K562 (cell line): ENCODE measurements around the gene PHF14.

Source experiments
- NFYB ChIP-seq: IDR thresholded peaks from 2 replicates; pipeline ENCODE4 v1.6.1; 2011; ENCODE audit warnings: mild to moderate bottlenecking, moderate library complexity; ENCODE audit not compliant: insufficient read length; ENCODE audit errors: extremely low read depth
- PCBP2 ChIP-seq: fragments of 200-400 bp; formaldehyde crosslinking; IDR thresholded peaks from 2 replicates; pipeline ENCODE4 v1.6.1; 2018; ENCODE audit warnings: low read length, low read depth, mild to moderate bottlenecking, moderate library complexity; ENCODE audit not compliant: poor library complexity, severe bottlenecking
- POLR2A ChIP-seq: fragments of 450-650 bp; conservative IDR thresholded peaks from 2 replicates; pipeline ENCODE4 v1.6.1; 2016
- SMARCA4 ChIP-seq: fragments of 450-650 bp; IDR thresholded peaks from 2 replicates; pipeline ENCODE4 v1.6.1; 2016
- SRF ChIP-seq, 2 experiments: fragments of 250-450, 450-650 bp in 1 of 2; sonication (Bioruptor Pico) in 1 of 2; sonication (generic) in 1 of 2; formaldehyde crosslinking; IDR thresholded peaks; 2 replicates each; pipeline versions ENCODE4 v1.5.0 to v1.5.1; 2020 to 2022; ENCODE audit warnings: mild to moderate bottlenecking in 1 of 2, missing genetic modification reagents in 1 of 2
- ZBTB8A ChIP-seq: fragments of 450-650 bp; IDR thresholded peaks from 2 replicates; pipeline ENCODE4 v1.6.1; 2018; ENCODE audit warnings: mild to moderate bottlenecking, moderate library complexity; ENCODE audit not compliant: partially characterized antibody
- ZNF274 ChIP-seq: IDR thresholded peaks from 2 replicates; pipeline ENCODE4 v1.6.1; 2011; ENCODE audit warnings: low read depth, mild to moderate bottlenecking, low read length, moderate library complexity, borderline replicate concordance
- TF ChIP-seq, protein P1 (sequence below), 3 experiments: IDR thresholded peaks in 2 of 3; conservative IDR thresholded peaks in 1 of 3; 2 replicates each; pipeline ENCODE4 v1.5.1; 2011 to 2012; ENCODE audit warnings: low read length in 3 of 3, mild to moderate bottlenecking in 3 of 3, control low read depth in 2 of 3, improper control_type of control experiment in 1 of 3, inconsistent platforms in 1 of 3, low read depth in 1 of 3, mixed read lengths in 1 of 3, moderate library complexity in 1 of 3; ENCODE audit not compliant: insufficient read depth in 2 of 3
- TF ChIP-seq, protein P2 (sequence below), 2 experiments: IDR thresholded peaks; 2 replicates each; pipeline ENCODE4 v1.6.1; 2012; ENCODE audit warnings: improper control_type of control experiment in 2 of 2, low read depth in 2 of 2, low read length in 2 of 2, borderline replicate concordance in 1 of 2
- TF ChIP-seq, protein P3 (sequence below): sonication (generic); formaldehyde crosslinking; IDR thresholded peaks from 2 replicates; pipeline ENCODE4 v1.9.0; 2022; ENCODE audit warnings: mild to moderate bottlenecking, missing genetic modification reagents
- TF ChIP-seq, protein P4 (sequence below): conservative IDR thresholded peaks from 2 replicates; pipeline ENCODE4 v1.6.1; 2011; ENCODE audit warnings: low read depth, mild to moderate bottlenecking, low read length; ENCODE audit not compliant: control insufficient read depth

DNA sequence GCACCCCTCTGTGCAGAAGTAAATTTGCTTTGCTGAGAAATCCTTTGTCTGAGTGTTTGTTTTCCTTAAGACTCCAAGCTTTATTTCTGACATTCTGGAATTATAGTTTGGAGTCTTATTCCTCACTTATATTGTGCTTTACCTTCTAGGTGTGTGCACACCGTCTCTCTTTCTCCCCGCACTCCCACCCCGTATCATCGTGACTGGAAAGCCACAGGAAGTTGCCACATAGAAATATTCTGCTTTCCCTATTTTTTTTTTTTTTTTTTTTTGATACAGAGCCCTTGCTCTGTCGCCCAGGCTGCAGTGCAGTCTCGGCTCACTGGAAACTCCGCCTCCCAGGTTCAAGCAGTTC, 109.5 kb downstream of the PHF14 start:
- TF ChIP-seq NFYB: no peak
- TF ChIP-seq SRF (CRISPR knock-in tag; IDR thresholded peaks at IDR 0.05): no peak
- TF ChIP-seq POLR2A: no peak
- TF ChIP-seq, protein P1, sequence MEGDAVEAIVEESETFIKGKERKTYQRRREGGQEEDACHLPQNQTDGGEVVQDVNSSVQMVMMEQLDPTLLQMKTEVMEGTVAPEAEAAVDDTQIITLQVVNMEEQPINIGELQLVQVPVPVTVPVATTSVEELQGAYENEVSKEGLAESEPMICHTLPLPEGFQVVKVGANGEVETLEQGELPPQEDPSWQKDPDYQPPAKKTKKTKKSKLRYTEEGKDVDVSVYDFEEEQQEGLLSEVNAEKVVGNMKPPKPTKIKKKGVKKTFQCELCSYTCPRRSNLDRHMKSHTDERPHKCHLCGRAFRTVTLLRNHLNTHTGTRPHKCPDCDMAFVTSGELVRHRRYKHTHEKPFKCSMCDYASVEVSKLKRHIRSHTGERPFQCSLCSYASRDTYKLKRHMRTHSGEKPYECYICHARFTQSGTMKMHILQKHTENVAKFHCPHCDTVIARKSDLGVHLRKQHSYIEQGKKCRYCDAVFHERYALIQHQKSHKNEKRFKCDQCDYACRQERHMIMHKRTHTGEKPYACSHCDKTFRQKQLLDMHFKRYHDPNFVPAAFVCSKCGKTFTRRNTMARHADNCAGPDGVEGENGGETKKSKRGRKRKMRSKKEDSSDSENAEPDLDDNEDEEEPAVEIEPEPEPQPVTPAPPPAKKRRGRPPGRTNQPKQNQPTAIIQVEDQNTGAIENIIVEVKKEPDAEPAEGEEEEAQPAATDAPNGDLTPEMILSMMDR (IDR thresholded peaks at IDR 0.05 in 2 of 3, conservative IDR thresholded peaks at IDR 0.05 in 1 of 3; ENCODE audit: insufficient read depth in 2 of 3, low read depth in 1 of 3, low read length in 3 of 3): no peak
- TF ChIP-seq ZBTB8A: no peak
- TF ChIP-seq, protein P2, sequence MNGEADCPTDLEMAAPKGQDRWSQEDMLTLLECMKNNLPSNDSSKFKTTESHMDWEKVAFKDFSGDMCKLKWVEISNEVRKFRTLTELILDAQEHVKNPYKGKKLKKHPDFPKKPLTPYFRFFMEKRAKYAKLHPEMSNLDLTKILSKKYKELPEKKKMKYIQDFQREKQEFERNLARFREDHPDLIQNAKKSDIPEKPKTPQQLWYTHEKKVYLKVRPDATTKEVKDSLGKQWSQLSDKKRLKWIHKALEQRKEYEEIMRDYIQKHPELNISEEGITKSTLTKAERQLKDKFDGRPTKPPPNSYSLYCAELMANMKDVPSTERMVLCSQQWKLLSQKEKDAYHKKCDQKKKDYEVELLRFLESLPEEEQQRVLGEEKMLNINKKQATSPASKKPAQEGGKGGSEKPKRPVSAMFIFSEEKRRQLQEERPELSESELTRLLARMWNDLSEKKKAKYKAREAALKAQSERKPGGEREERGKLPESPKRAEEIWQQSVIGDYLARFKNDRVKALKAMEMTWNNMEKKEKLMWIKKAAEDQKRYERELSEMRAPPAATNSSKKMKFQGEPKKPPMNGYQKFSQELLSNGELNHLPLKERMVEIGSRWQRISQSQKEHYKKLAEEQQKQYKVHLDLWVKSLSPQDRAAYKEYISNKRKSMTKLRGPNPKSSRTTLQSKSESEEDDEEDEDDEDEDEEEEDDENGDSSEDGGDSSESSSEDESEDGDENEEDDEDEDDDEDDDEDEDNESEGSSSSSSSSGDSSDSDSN (IDR thresholded peaks at IDR 0.05; ENCODE audit: borderline replicate concordance in 1 of 2, low read depth in 2 of 2, low read length in 2 of 2): no peak
- TF ChIP-seq ZNF274: no peak
- TF ChIP-seq SMARCA4: no peak
- no peak for TF ChIP-seq PCBP2
- TF ChIP-seq, protein P3, sequence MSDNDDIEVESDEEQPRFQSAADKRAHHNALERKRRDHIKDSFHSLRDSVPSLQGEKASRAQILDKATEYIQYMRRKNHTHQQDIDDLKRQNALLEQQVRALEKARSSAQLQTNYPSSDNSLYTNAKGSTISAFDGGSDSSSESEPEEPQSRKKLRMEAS: no peak
- TF ChIP-seq, protein P4, sequence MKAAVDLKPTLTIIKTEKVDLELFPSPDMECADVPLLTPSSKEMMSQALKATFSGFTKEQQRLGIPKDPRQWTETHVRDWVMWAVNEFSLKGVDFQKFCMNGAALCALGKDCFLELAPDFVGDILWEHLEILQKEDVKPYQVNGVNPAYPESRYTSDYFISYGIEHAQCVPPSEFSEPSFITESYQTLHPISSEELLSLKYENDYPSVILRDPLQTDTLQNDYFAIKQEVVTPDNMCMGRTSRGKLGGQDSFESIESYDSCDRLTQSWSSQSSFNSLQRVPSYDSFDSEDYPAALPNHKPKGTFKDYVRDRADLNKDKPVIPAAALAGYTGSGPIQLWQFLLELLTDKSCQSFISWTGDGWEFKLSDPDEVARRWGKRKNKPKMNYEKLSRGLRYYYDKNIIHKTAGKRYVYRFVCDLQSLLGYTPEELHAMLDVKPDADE: no peak
